UCSD-AML1 (cell line): ENCODE data around the gene CCDC86.
A peak's percentile ranks its signal among the peaks of the same experiment; 100 is the strongest.

Source experiments
- DNase-seq: peaks from one replicate; lab custom pipeline; 2025; ENCODE audit not compliant: unreplicated experiment; lab: John Stamatoyannopoulos, UW

CCDC86 gene

DNA sequence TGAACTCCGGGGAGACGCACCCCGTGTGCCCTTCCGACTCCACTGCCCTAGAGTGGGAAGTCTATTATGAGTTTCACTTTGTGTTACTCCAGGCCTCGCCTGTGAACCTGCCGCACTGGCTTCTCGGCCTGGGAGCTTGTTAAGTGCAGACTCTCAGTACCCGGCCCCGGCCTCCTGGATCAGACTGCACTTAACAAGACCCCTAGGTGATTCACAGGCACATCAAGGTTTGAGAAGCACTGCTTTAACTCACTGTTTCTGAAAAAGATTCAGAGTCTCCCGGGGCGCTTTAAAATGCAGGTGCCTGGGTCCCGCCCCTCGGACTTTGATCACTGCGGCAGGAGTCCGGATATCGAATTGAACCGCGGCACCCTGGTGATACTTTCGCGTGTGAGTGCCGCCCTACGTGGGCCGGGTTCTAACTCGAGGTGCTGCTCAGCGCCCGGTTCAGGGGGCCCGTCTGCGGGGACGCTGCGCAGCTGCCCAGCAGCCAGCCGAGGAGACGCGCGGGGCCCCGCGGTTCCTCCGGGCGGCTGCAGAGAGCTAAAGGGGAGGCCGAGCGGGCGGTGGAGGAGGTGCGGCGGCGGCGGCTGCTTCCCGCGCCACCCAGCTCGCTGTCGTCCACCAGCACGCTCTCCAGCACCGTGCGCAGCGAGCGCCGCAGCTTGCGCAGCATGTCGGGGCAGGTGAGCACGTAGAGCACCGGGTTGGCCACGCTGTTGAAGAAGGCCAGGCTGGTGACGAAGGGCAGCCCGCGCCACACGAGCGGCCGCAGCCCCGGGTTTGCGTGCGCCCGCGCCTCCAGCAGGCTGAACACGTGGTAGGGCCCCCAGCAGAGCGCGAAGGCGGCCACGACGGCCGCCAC is 10.4 kb downstream of the CCDC86 start:
- no peak for DNase-seq

DNA sequence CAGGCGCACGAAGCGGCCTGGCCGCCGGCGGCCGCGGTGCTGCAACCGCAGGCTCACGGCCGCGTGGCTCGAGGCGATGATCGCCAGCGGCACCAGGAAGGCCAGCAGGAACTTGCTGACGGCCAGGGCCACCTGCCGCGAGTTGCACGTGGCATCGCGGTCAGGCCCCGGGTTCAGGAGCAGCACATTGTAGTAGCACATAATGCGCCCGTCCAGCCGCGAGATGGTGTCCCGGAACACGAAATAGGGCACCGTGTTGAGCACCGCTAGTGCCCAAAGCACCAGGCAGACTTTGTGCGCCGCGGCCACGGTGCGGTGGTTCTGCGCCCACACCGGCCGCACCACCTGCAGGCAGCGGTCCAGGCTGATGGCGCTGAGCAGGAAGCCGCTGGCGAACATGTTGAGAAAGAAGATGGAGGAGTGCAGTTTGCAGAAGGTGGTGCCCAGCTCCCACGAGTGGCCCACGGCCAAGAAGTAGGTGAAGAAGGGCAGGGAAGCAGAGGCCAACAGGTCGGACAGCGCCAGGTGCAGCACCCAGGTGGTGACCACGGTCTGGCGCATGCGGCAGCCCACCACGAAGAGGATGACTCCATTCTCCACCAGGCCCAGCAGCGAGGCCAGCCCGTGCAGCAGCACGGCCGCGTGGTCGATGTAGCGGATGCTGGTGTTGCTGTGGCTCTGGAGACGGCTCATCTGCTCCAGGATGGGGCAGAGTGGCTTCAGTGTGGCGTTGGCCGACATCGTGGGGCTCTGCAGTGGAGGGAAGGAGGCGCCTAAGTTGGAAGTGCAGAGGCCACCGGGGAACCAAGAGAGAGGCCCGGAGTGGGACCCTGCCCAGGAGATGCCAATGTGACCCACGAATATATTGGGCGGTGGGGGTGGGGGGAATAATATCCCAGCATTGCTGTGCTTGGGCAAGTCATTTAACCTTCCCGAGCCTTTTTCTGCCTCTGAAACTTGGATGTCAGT is 11.4 kb downstream of the CCDC86 start:
- no peak for DNase-seq

DNA sequence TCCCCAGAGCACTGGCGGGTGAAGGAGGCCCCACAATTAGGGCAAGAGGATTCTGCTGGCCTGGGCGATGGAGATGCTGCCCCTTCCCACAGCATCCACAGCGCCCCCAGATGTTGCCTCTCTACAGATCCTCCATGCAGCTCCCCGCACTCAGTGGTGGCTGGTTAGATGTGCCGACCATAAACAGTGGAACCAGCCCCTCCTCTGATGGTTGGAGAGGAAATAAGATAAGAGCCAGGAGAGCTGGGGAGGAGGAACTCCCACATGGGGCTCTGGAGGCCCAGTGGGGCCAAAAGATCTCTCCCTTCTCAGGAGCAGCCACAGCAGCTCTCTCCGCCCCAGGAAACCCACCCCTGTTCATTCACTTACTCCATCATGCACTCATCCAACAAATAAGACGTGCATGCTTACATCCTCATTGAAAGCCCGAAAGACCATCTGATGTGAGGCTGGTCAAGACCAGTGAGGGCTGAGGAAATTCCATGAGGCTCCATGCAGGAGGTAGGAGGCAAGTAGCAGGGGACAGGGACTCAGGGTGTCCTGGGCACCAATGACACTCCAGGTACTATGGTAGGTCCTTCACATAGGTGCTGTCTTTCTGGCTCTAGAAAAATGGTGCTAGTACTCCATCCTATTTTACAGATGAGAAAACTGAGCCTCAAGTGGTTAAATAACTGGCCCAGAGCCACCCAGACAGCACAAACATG is 12.4 kb downstream of the CCDC86 start:
- DNase-seq: peak; percentile 61

DNA sequence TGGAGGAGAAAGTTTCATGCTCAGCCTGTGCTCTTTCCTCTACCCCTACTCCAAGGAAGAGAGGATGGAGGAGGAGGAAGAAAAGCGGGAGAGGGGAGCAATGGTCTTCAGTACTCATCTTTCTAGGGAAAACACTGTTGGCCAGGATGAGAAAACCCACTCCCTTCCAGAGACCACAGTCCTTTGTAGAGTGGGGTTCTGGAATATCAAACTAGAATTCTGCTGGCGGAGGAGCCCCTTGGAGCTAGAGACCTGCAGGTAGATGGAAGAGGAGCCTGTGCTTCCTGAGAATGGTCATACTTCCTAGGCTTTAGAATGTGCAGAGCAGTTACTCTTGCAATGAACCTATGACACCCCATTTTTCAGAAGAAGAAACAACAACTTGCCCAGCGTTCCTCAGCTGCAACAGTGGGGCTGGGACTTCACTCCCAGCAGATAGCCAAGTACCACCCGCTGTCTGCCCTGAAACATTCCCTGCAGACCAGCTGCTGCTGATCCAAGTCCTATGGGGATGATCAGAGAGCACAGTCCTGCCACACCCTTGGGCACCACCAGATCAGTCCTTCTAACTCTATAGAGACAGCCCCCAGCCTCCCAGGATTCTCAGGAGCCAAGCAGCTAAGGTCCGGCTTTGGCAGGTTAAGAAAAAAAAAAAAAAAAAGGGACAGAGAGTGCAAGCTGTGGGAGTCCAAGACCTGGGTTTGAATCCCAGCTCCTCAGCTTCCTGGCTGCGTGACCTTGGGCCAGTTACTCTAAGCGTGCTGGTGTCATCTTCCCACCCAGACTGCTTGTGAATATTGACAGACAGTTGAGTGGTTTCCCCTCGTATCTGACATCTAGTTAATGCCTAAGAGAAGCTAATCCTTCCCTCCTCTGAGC is 13.2 kb downstream of the CCDC86 start:
- no peak for DNase-seq

DNA sequence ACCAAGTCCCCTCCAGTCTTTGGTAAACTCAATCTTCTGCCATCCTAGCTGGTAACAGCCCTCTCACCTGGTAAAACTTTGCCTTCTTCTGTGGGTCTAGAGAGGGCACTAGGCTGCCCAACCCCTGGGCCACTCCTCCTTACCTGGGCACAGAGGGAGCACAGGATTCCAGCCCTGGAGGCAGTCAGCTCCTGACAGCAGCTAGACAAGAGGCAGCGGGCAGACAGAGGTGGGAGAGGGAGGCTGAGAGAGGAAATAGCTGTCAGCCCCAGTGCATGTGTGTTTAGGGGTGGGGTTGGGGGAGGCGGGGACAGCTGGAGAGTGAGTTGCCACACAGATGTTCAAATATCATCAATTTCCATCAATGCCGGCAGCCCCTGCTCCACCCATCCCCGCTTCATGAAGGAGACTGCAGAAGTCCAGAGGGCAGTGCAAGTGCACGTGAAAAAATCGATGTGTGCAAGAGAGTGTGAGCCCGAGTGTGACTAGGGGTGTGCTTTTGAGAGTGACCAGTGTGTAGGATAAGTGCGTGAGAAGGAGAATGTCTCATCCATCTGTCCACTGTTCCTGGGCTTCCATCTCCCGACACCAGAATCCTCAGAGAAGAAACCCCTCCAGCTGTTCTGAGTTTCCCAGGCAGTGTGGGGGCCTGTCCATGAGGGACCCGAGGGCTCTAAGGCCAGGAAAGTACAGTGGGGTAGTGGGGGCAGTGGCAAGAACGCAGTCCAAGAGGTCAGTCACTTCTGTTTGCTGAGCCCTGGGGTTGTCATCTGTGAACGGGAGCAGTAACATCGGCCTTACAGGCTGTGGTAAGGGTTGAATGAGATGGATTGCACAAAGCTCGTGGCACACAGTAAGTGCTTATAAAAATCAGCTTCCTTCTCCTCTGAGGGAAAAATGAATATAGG is 14.1 kb downstream of the CCDC86 start, which contains the start of gene PTGDR2:
PTGDR2 (minus strand) TSS at position 225 of the 908 bp plus-strand sequence. CDS start 2,228 bp downstream, outside the sequence.
- DNase-seq: peak; percentile 52

DNA sequence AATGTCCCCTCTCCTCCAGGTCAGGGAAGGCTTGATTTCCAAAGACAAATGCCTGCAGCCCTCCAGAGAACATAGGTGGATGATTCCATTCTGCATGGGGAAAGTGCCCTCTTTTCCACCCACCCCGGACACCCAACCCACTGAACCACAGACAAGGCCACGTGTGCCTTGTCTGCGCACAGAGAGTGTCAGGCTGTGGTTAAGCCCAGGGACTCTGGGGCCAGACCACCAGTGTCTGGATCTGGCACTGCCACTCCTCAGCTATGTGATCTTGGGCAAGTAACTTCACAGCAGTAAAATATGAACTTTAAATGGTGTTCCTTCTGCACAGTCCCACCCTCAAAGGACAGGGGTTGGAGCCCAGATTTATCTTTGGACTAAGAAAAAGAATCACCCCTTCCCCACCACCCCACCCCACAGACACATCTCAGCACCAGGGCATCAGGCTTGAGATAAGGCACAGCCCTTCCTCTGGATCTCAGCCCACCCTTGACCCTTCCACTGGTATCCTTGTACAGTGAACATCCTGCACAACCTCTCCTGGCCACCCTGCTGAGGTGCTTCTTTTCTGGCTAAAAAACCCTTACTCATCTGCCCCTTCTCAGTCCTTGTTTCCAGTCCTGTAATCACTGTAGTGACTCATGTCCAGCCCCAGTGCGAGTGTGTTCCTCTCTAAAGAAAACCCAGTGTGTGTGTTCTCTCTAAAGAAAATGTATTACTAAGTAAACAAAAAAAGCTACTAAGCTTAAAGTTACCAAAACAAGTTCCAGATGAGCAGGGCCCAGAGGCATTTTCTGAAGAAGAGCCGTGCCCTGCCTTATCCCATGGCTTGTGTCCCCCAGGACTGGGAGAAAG is 15.7 kb downstream of the CCDC86 start:
- DNase-seq: no peak

DNA sequence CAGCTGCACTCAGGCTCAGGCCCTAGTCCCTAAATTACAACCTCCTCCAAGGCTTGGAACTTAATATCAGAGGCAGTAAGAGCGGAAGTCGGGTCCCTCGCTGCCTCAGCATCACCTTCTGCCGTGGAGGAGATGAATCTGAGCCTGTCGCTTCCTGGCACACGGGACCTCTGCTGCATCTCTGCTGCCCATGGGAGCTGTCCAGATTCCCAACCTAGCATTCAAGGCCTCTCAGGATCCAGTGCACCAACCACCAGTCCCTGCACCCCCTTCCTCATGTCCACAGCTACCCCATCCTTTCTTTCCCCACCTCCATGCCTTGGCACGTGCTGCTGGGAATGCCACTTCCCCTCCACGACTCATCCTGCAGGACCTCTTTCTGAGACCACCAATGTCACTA is 16.3 kb downstream of the CCDC86 start:
- no peak for DNase-seq

DNA sequence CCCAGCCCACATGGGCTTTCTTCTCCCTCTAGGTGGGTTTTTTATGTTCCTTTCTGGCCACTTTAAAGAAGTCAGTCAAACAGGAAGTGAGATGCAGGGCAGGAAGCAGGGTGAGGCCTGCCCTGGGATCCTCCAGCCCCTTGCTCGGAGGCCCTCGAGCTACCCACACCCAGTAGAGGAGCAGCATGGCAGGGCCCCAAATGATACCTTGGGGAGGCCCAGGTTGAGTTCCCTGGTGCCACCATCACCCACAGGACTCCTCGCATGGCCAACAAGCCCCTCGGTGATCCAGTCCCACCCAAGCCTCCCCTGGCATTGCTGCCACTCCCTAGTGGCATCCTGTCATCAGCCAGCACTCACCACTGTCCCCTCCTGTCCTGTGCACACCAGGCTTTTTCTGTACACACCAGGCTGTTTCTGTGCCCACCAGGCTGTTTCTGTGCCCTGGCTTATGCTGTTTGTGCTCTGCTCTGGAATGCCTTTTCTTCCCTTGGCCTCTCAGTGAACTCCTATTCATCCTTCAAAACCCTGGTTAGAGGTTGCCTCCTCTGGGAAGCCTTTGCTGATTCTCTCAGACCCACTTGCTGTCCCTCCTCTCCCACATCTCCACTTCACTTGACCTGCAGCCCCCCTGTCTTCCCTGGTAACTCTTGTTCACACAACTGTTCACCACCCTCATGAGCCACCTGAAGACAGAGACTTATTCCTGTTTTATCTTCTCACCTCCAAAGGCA is 17.0 kb downstream of the CCDC86 start:
- DNase-seq: no peak

DNA sequence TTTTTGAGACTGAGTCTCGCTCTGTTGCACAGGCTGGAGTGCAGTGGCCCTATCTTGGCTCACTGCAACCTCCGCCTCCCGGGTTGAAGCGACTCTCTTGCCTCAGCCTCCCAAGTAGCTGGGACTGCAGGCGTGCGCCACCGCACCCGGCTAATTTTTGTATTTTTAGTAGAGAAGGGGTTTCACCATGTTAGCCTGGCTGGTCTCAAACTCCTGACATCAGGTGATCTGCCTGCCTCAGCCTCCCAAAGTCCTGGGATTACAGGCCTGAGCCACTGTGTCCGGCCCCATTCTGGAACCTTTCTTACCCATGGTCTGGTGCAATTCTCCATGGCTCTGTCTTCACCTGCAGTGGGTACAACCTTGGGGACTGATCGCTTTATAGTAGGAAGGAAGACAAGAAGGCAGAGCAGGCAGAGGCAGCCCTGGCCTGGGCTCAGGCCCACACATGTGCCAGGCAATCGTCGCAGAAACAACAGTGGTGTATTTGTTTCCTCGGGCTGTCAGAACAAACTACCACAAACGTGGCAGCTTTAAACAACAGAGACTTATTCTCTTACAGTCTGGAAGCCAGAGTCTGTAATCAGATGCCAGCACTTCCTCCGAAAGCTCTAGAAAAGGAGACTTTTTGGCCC is 17.8 kb downstream of the CCDC86 start:
- DNase-seq: no peak

DNA sequence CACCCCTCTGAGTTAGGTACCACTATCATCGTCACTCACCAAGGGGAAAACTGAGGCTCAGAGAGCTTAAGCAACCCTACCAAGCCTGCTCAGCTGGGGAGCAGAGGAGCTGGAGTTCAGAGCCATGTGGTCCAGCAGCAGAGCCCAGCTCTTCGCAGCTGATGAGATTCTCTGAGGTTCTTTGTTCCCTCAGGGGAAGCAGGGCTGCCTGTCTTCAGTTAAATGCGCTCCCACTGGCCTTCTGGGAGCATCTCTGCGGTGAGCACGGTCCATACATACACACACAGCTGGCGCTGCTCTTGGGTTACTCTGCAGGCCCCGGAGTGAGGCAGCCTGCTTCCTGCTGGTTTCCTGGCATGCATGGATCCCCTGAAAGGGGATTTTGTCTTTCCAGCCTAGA is 19.0 kb downstream of the CCDC86 start:
- DNase-seq: peak; percentile 26

DNA sequence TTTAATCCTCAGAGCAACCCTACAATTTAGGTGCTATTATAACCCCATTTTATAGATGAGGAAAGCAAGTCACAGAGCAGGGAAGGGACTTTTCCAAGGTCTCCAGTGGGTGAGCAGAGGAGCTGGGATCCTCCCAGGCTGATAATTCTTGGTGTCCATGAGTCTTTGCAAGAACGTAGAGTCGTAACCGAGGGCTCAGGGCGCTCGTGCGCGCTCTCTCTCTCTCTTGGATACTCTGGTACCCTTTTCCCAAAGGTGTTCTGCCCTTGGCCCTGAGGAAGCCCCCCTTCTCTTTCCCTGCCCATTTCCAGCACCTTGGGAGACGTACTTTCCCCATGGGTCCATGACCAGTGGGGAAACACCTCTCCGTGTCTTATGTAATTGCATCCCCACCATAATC is 20.3 kb downstream of the CCDC86 start:
- no peak for DNase-seq

DNA sequence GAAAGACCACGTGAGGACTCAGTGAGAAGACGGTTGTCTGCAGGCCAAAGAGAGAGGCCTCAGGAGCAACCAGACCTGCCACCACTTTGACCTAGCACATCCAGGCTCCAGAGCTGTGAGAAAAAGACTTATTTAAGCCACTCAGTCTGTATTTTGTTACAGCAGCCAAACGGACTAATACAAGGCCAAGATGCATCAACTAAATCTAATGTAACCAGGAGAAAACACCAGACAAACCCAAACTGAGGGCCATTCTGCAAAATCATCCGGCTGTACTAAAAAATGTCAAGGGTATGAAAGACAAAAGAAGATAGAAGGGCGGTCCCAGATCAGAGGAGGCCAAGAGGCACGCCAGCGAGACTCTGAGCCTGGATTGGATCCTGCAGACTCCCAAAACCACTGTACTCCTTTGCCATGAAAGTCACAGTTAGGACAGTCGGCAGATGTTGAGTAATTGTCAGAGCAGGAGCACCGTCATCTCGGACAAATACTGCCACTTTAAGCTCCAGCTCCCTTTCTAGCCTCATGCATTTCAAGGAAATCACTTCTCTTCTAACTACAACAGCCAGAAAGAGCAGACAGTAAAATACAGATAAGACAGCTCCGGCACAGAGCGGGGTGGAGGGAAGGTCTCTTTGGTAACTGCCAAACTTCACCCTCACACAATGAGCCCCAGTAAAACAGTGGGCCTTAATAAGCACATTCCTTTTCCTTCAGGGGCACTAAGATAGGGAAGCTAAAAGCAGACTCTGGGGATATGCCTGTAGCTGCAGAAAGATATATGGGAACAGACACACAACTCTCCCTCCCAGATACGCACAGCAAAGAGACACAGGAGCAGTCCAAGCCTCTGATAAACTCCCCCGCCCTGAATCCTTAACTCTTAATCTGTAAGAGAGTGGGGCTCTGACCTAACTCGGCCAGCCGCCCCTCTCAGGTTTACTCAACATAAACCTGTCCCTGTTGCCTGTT is 21.9 kb downstream of the CCDC86 start:
- no peak for DNase-seq

DNA sequence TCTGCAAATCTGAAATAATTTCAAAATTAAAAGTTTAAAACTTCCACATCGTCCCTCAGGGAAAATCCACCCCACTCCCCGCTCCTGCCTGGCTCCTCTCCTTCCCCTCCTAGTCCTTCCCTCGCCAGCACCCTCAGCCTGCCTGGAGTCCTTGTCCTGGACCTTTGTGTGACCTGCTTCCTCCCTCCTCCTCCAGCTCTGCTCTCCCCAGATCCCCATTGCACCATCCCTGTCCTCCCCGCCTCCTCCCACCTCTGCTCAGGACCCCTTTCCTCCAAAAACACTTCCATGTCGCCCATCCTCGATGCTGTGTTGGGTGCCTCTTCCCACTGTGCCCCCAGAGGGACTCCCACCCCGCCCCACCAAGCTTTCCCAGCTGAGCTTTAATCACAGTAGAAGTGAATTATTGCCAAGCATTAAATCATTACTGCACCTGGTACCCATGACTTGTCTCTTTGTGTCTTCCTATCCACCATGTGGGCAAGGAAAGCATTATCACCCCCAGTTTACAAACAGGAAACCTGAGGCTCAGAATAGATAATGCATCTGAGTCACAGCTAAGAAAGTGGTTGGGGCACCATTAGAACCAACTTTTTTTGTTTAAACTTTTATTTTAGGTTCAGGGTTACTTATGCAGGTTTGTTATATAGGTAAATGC is 23.1 kb downstream of the CCDC86 start:
- no peak for DNase-seq

DNA sequence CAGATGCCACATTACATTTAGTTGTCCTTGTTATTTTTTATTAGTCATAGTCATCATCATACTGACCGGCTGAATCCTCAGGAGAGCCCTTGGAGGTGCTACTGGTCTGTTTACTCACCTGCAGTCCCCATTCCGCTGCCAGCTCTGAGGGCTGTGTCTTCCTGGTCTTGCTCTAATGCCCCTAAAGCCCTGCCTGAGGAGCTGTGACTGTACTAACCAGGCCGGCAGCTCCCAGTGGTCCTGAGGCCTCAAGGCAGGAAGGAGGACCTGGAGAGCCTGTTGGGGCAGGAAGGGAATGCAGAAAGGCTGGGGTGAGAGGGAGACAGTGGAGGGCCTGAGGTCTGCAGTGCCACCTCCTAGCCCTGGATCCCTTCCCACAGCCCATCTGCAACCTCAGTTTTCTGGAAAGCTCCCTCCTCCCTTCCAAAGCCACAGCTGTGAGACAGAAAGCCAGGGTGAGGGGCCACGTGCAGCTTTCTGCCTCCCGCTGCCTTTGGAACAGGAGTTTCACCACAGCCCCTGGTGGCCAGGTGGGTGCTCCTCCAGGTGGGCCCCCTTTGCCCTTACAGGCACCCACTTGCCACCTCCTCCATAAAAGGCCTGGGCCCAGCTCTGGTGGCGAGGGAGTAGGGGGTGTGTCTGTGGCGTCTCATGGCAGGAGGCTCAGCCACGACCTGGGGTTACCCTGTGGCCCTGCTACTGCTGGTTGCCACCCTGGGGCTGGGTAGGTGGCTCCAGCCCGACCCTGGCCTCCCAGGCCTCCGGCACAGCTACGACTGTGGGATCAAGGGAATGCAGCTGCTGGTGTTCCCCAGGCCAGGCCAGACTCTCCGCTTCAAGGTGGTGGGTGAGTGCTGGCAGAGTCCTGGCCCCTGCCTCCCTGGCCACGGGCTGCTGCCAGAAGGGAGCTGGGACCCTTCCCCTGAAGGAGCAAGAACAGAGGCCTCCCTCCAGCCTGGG is 25.3 kb downstream of the CCDC86 start, which contains the start of gene ZP1:
ZP1 (plus strand) TSS at position 632 of the 960 bp plus-strand sequence; CDS start at position 652, 20 bp downstream.
- no peak for DNase-seq
